Activated CD4-positive, alpha-beta T cell treated with anti-CD3 and anti-CD28 coated beads, Interleukin-2, amount 50 U/mL, for 4 hours (primary cell): Measurements from ENCODE around the gene PHACTR2.

Experiments used
- DNase-seq, 2 experiments: peaks; one replicate each; pipeline ENCODE4 v3.0.0-alpha.2; 2020

The PHACTR2 gene

GRCh38 chr6:143675946-143676345 is 1.8 kb upstream of the PHACTR2 start:
- DNase-seq: no peak

GRCh38 chr6:143676437-143677045 is 1.2 kb upstream of the PHACTR2 start:
- no peak for DNase-seq

GRCh38 chr6:143677577-143677890 is 231 bp upstream of the PHACTR2 start:
- DNase-seq: no peak

GRCh38 chr6:143679041-143679440 is 1.3 kb downstream of the PHACTR2 start:
- DNase-seq: no peak

GRCh38 chr6:143680141-143680540 is 2.4 kb downstream of the PHACTR2 start:
- no peak for DNase-seq

- DNase-seq: no peak
These were observed 5.0 kb downstream of the PHACTR2 start for GRCh38 chr6:143682805-143683204.

GRCh38 chr6:143684486-143684885 is 6.7 kb downstream of the PHACTR2 start:
- DNase-seq: no peak

- no peak for DNase-seq
These were observed 7.9 kb downstream of the PHACTR2 start for GRCh38 chr6:143685653-143686052.

GRCh38 chr6:143687591-143687990 is 9.8 kb downstream of the PHACTR2 start:
- DNase-seq: no peak

GRCh38 chr6:143688681-143689080 is 10.9 kb downstream of the PHACTR2 start:
- DNase-seq: no peak

- no peak for DNase-seq
These were observed 12.1 kb downstream of the PHACTR2 start for GRCh38 chr6:143689852-143690251.

GRCh38 chr6:143691155-143691554 is 13.4 kb downstream of the PHACTR2 start:
- no peak for DNase-seq

- DNase-seq: no peak
These were observed 14.3 kb downstream of the PHACTR2 start for GRCh38 chr6:143691900-143692636.

- no peak for DNase-seq
These were observed 14.9 kb downstream of the PHACTR2 start for GRCh38 chr6:143692696-143693095.

- DNase-seq: no peak
These were observed 16.2 kb downstream of the PHACTR2 start for GRCh38 chr6:143694013-143694412.

GRCh38 chr6:143694560-143694959 is 16.8 kb downstream of the PHACTR2 start:
- DNase-seq: no peak

- DNase-seq: no peak
These were observed 17.6 kb downstream of the PHACTR2 start for GRCh38 chr6:143695130-143695968.

GRCh38 chr6:143695969-143696663 is 18.4 kb downstream of the PHACTR2 start:
- no peak for DNase-seq

GRCh38 chr6:143696664-143697000 is 18.9 kb downstream of the PHACTR2 start:
- DNase-seq: no peak

- no peak for DNase-seq
These were observed 19.5 kb downstream of the PHACTR2 start for GRCh38 chr6:143697076-143697800.

GRCh38 chr6:143698329-143698728 is 20.6 kb downstream of the PHACTR2 start:
- no peak for DNase-seq

- DNase-seq: no peak
These were observed 21.1 kb downstream of the PHACTR2 start for GRCh38 chr6:143698759-143699429.
